Breast epithelium (tissue), 4 donors: ENCODE data around the gene HELZ2. TPM values are rescaled to one million over a fixed set of nuclear protein-coding genes. Genes with fewer than 3 reads are reported as not detected.

Experiments used
- DNase-seq, 2 donors: peaks; one replicate each; pipeline ENCODE4 v3.0.0-alpha.2; 2019; ENCODE audit warnings: low spot score in 2 of 2
- H3K27ac ChIP-seq, 2 donors: fragments of 200-600 bp; sonication (generic) in 1 of 2; one replicate each; pipeline ENCODE4 v1.5.1; 2016 to 2019; ENCODE audit warnings: mild to moderate bottlenecking in 1 of 2
- H3K27me3 ChIP-seq, 2 donors: fragments of 200-600 bp; sonication (generic) in 1 of 2; one replicate each; pipeline versions ENCODE4 v1.5.1 to v1.6.0; 2017 to 2019; ENCODE audit warnings: control low read depth in 1 of 2, mild to moderate bottlenecking in 1 of 2
- H3K36me3 ChIP-seq: fragments of 200-600 bp; one replicate; pipeline ENCODE4 v1.5.1; 2019
- H3K4me1 ChIP-seq, 2 donors: fragments of 200-600 bp; sonication (generic); one replicate each; pipeline ENCODE4 v1.5.1; 2016 to 2019; ENCODE audit warnings: control low read depth in 1 of 2
- H3K4me3 ChIP-seq, 3 donors: fragments of 200-600 bp; sonication (generic); 1 replicate in 2 of 3; 2 replicates in 1 of 3; pipeline ENCODE4 v1.5.1; 2016 to 2019; ENCODE audit warnings: mild to moderate bottlenecking in 3 of 3, moderate library complexity in 2 of 3
- H3K9me3 ChIP-seq, 2 donors: fragments of 200-600 bp; sonication (generic) in 1 of 2; one replicate each; pipeline ENCODE4 v1.5.1; 2016 to 2019; ENCODE audit warnings: control low read depth in 1 of 2
- CTCF ChIP-seq, 3 donors: fragments of 450-650 bp; IDR thresholded peaks; one replicate each; pipeline ENCODE4 v1.5.1; 2016 to 2017; ENCODE audit warnings: antibody characterized with exemption in 3 of 3, mild to moderate bottlenecking in 3 of 3, moderate library complexity in 3 of 3
- POLR2A ChIP-seq: fragments of 450-650 bp; IDR thresholded peaks from one replicate; pipeline ENCODE4 v1.6.1; 2016; ENCODE audit warnings: antibody characterized with exemption, mild to moderate bottlenecking, moderate library complexity
- POLR2AphosphoS5 ChIP-seq, 3 donors: sonication (generic); formaldehyde crosslinking; IDR thresholded peaks; one replicate each; pipeline ENCODE4 v1.6.1; 2017; ENCODE audit warnings: antibody characterized with exemption in 3 of 3
- intact Hi-C: fragments of 100-400 bp; cut with DNase I; formaldehyde crosslinking; loops from one replicate; pipeline ENCODE4 v1.15.1; 2023; ENCODE audit warnings: low total_unique reads
- total RNA-seq, 3 donors: library from RNA; depleted of rRNA; stranded (reverse); fragments of >200 nt; gene quantifications; one replicate each; pipeline ENCODE4 v1.1.0, GENCODE V29; 2016

Gene HELZ2
- total RNA-seq, 3 donors from 2014 or later: 9.9 to 22.6 (median 20.3) TPM

GRCh38 chr20:63595416-63596127 is 21.5 kb upstream of the HELZ2 start:
- H3K36me3 ChIP-seq: no peaks in the 10 kb centered on the region
- intact Hi-C loops: no loop called here
- no peak for DNase-seq
- no peak overlapping the region for H3K4me3 ChIP-seq
- no peaks in the 10 kb centered on the region for H3K4me1 ChIP-seq
- H3K27ac ChIP-seq: peak overlapping the region in 1 of 2 donors; percentile 2
- TF ChIP-seq POLR2AphosphoS5 (IDR thresholded peaks at IDR 0.05): no peak
- TF ChIP-seq POLR2A: no peak
- H3K27me3 ChIP-seq: no peaks in the 10 kb centered on the region
- no peaks in the 10 kb centered on the region for H3K9me3 ChIP-seq

GRCh38 chr20:63594043-63594561 is 20.1 kb upstream of the HELZ2 start:
- H3K4me1 ChIP-seq: no peaks in the 10 kb centered on the region
- DNase-seq: no peak
- H3K36me3 ChIP-seq: no peaks in the 10 kb centered on the region
- peak overlapping the region; percentile 29 to 91 for H3K27ac ChIP-seq
- intact Hi-C loops: no loop called here
- no peaks in the 10 kb centered on the region for H3K27me3 ChIP-seq
- H3K4me3 ChIP-seq: no peak overlapping the region
- TF ChIP-seq POLR2AphosphoS5 (IDR thresholded peaks at IDR 0.05) (peak in 1 of 3 donors; percentile 21), POLR2A (no peak), CTCF (IDR thresholded peaks at IDR 0.05) (no peak)
- no peaks in the 10 kb centered on the region for H3K9me3 ChIP-seq

GRCh38 chr20:63592661-63593060 is 18.6 kb upstream of the HELZ2 start:
- Histone ChIP-seq H3K27ac (no peak overlapping the region), H3K36me3 (no peaks in the 10 kb centered on the region), H3K9me3 (no peaks in the 10 kb centered on the region), H3K4me1 (no peaks in the 10 kb centered on the region), H3K4me3 (no peak overlapping the region), H3K27me3 (no peaks in the 10 kb centered on the region)
- intact Hi-C loops: no loop called here
- TF ChIP-seq CTCF (IDR thresholded peaks at IDR 0.05) (no peak), POLR2A (no peak), POLR2AphosphoS5 (IDR thresholded peaks at IDR 0.05) (no peak)
- DNase-seq: no peak

- no peak for DNase-seq
- Histone ChIP-seq H3K4me1 (no peaks in the 10 kb centered on the region), H3K27ac (no peak overlapping the region), H3K27me3 (no peaks in the 10 kb centered on the region), H3K4me3 (no peak overlapping the region), H3K36me3 (no peaks in the 10 kb centered on the region), H3K9me3 (no peaks in the 10 kb centered on the region)
- TF ChIP-seq POLR2A: no peak
- TF ChIP-seq CTCF (IDR thresholded peaks at IDR 0.05): no peak
- no peak for TF ChIP-seq POLR2AphosphoS5 (IDR thresholded peaks at IDR 0.05)
- intact Hi-C loops: no loop called here
These were observed 17.8 kb upstream of the HELZ2 start for GRCh38 chr20:63591786-63592355.

GRCh38 chr20:63591147-63591533 is 17.1 kb upstream of the HELZ2 start:
- DNase-seq: no peak
- no peak overlapping the region for H3K4me3 ChIP-seq
- H3K9me3 ChIP-seq: no peaks in the 10 kb centered on the region
- no peaks in the 10 kb centered on the region for H3K4me1 ChIP-seq
- H3K27me3 ChIP-seq: no peaks in the 10 kb centered on the region
- H3K36me3 ChIP-seq: no peaks in the 10 kb centered on the region
- no peak for TF ChIP-seq CTCF (IDR thresholded peaks at IDR 0.05)
- no peak for TF ChIP-seq POLR2AphosphoS5 (IDR thresholded peaks at IDR 0.05)
- TF ChIP-seq POLR2A: no peak
- no peak overlapping the region for H3K27ac ChIP-seq
- intact Hi-C loops: no loop called here
